ENCODE data around the gene ATAD3B.
"Not testable (repeated sequence)": the region's sequence is repeated elsewhere in the genome, so short reads cannot be mapped to it uniquely, and the experiment has no call there.

ATAD3B gene

DNA sequence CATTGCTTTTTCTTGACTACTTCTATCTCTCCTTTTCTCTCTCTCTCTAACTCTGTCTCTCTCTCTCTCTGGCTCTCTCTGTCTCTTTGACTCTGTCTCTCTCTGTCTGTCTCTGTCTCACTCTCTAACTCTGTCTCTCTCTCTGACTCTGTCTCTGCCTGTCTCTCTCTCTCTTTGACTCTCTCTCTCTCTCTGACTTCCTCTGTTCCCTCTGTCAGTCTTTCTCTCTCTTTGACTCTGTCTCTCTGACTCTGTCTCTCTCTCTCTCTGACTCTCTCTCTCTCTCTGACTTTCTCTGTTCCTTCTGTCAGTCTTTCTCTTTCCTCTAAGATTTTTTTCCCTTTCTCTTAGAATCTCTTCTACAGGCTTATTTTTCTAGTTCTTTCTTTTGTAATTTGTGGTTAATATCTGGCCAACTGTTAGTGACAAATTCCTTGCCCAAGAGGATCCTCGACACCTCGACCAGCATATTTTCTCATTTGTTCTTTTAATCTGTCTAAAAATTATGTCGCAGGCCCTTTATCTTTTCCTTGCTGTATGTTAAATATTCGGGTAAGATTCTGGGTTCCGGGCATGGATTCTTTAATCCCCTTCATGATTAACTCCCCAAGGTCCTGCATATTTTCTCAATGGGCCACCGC, 22.3 kb upstream of the ATAD3B start, which contains the start of gene ATAD3C:
Gene ATAD3C, plus strand, starts transcription at position 591 of the 641 bp plus-strand sequence. CDS start 995 bp downstream, outside the sequence.
- TF ChIP-seq, protein P1, sequence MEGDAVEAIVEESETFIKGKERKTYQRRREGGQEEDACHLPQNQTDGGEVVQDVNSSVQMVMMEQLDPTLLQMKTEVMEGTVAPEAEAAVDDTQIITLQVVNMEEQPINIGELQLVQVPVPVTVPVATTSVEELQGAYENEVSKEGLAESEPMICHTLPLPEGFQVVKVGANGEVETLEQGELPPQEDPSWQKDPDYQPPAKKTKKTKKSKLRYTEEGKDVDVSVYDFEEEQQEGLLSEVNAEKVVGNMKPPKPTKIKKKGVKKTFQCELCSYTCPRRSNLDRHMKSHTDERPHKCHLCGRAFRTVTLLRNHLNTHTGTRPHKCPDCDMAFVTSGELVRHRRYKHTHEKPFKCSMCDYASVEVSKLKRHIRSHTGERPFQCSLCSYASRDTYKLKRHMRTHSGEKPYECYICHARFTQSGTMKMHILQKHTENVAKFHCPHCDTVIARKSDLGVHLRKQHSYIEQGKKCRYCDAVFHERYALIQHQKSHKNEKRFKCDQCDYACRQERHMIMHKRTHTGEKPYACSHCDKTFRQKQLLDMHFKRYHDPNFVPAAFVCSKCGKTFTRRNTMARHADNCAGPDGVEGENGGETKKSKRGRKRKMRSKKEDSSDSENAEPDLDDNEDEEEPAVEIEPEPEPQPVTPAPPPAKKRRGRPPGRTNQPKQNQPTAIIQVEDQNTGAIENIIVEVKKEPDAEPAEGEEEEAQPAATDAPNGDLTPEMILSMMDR (IDR thresholded peaks at IDR 0.05; ENCODE audit: low read depth, low read length), result no peak
- no peak within 1 kb of the TSS for H3K4me3 ChIP-seq (ENCODE audit: low read depth, low read length)

DNA sequence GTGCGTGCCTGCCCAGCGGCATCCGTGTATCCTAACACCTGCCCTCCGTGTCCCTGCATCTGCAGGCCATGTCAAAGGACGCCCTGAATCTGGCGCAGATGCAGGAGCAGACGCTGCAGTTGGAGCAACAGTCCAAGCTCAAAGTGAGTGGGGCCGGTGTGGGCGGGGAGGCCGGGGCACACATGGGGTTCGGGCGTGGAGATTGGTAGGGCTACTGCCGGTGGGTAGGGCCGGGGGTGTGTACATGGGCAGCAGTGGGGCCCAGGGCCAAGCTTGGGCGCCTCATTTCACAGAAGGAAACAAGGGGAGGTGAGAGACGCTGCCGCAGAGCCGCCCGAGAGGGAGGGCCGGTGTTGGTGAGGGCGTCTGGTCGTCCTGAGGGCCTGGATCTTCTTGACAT, 20.9 kb upstream of the ATAD3B start:
- not testable (repeated sequence) for H3K4me3 ChIP-seq (ENCODE audit: low read depth, low read length)

DNA sequence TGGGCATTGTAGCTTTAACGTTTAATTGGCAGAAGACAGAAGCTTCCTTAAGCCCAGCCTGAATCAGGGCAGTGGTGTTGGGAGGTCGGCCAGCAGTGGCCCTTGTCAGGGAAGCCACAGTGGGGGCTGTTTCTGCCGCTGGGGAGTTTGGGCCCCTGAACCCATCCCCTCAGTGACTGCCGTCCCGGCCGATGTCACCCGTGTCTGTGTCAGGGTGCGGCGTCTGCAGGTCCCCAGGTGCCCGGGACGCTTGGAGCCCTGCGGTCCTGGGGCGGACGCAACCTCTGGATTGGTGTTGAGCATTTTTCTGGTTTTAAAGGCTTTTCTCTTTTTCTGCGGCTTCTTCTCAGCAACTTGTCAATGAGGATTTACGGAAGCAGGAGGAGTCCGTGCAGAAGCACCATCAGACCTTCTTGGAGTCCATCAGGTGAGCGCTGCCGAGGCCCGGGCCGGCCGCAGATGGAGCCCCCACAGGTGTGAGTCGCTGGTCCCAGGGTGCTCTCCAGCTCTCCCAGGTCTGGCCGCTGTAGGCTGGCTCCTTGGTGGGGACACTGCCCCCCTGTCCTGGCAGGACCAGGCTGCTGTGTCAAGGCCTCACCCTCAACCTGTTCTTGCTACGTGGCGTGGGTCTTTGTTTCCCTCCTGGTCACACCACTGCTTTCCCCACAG, 19.7 kb upstream of the ATAD3B start:
- TF ChIP-seq, protein P1 (IDR thresholded peaks at IDR 0.05; ENCODE audit: low read depth, low read length), result no peak
- no peak overlapping the region for H3K4me3 ChIP-seq (ENCODE audit: low read depth, low read length)

DNA sequence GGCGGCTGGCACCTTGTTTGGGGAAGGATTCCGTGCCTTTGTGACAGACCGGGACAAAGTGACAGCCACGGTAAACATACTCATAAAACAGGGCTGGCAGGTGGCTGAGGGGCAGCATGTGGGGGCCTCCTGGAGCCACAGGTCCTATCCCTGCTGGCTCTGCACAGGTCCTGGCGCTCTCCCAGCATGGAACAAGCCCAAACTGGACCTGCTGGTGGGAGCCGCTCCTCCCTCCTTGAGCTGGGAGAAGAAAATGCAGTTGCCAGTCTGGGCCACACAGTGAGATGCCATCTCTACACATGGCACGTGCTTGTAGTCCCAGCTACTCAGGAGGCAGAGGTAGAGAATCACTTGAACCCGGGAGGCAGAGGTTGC, 19.2 kb upstream of the ATAD3B start:
- not testable (repeated sequence) for H3K4me3 ChIP-seq (ENCODE audit: low read depth, low read length)

DNA sequence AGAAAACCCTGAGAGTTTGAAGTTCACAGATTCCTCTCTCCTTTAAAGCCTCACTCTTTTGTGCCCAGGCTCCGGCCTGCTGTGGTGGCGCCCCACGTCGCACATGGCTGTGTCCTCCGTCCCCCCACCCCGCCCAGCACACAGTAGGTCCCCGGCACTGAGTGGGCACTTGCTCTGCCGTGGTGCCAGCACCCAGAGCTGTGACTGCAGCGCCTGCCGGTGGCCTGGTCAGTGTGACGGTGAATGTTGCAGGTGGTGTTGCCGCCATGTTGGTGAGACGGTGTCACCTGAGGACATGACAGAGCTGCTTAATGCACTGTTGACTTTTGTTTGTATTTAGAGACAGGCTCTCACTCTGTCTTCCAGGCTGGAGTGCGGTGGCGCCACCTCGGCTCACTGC, 18.7 kb upstream of the ATAD3B start:
- TF ChIP-seq, protein P1 (IDR thresholded peaks at IDR 0.05; ENCODE audit: low read depth, low read length), result no peak
- no peak overlapping the region for H3K4me3 ChIP-seq (ENCODE audit: low read depth, low read length)

DNA sequence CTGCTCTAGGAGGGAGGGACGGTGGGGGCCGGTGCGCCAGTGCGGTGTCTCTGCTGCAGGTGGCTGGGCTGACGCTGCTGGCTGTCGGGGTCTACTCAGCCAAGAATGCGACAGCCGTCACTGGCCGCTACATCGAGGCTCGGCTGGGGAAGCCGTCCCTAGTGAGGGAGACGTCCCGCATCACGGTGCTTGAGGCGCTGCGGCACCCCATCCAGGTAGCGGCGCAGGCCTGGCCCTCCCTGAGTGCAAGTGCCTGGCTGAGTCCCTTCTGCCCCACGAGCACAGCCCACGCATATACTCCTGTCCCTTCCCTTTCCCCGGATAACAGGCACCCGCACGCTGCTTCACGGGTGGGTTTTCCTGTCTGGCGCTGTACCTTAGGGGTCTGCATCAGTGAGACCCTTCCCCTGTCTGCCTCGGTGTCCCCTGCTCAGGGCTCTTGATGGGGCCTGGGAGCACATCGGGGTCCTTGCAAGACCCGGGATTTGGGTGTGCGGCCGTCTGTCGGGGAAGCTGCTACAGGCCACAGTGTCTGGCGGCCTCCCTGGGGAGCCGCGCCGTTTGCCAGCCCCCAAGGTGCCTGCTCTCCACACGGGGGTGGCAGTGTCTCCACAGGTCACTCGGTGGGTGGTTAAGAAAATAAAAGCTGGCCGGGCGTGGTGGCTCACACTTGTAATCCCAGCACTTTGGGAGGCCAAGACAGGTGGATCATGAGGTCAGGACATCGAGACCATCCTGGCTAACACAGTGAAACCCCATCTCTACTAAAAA, 17.1 kb upstream of the ATAD3B start:
- not testable (repeated sequence) for H3K4me3 ChIP-seq (ENCODE audit: low read depth, low read length)

DNA sequence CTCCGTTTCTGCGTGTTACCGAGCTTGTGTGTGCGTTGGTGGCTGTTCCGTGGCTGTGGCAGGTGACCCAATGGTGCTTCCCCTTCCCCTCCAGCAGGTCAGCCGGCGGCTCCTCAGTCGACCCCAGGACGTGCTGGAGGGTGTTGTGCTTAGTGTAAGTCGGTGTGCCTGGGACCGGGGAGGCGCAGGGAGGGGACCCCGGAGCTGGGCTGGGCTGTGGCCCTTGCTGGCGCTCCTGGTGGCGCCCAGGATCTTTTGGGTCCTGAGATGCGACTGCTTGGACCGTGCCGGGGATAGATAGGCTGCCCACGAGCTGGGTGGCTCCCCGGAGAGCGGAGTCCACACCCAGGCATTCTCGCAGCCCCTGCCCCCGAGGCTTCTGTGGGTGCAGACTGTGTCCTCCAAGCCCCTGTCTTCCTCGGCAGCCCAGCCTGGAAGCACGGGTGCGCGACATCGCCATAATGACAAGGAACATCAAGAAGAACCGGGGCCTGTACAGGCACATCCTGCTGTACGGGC, 16.1 kb upstream of the ATAD3B start:
- TF ChIP-seq, protein P1 (IDR thresholded peaks at IDR 0.05; ENCODE audit: low read depth, low read length), result no peak
- H3K4me3 ChIP-seq (ENCODE audit: low read depth, low read length), result no peak overlapping the region

DNA sequence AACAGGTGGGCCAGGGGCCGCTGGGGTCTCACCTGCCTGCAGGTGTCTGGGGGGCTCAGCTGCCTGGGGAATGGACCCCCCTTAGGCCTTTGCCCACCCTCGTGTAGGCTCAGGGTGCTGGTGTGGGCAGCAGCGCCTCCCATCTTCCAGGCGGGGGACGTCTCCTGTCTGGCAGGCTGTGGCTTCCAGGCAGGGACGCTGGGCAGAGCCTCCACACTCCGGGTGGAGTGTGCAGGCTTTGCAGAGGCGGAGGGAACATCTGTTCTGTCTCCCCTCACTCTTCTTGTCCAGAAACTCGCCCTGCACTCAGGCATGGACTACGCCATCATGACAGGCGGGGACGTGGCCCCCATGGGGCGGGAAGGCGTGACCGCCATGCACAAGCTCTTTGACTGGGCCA, 15.6 kb upstream of the ATAD3B start:
- not testable (repeated sequence) for H3K4me3 ChIP-seq (ENCODE audit: low read depth, low read length)

DNA sequence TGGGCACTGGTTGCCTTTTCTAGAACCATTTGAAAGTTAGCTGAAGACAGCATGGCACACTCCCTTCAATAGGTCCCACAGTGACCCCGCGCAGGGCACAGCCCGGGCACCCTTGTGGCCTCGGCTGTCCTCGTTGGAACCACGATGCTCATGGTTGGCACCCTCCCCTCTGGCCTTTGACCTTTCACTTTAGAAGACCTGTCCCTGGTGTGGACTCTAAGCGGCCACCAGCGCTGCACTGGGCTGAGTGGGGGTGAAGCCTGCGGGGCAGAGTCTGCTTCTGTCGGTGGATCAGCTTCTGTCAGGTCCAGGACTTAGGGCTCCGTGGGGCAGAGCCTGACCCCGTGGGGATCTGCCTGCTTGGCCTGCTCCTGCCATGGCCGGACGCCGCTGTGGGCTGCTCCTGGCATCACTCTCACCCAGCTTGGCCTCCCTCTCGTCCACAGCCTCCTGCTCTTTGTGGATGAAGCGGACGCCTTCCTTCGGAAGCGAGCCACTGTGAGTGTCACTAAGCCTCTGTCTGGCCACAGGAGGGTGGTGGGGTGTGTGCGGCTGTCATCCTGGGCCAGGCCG, 14.8 kb upstream of the ATAD3B start:
- not testable (repeated sequence) for H3K4me3 ChIP-seq (ENCODE audit: low read depth, low read length)

DNA sequence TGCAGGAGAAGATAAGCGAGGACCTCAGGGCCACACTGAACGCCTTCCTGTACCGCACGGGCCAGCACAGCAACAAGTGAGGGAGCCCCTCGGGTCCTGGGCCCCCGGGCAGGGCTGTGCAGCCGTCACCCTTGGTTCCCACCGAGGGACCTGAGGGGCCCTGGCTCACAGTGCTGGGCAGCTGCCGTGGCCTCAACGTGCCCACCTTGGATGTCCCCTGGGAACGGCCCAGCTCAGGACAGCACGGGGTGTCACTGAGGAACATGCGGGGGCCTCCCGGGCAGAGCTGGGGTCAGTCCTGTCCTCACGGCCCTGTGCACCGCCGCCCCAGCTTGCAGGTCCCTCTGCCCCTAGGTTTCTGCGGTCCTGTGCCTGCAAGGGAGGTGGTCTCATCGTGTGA, 12.4 kb upstream of the ATAD3B start:
- H3K4me3 ChIP-seq (ENCODE audit: low read depth, low read length), result not testable (repeated sequence)

DNA sequence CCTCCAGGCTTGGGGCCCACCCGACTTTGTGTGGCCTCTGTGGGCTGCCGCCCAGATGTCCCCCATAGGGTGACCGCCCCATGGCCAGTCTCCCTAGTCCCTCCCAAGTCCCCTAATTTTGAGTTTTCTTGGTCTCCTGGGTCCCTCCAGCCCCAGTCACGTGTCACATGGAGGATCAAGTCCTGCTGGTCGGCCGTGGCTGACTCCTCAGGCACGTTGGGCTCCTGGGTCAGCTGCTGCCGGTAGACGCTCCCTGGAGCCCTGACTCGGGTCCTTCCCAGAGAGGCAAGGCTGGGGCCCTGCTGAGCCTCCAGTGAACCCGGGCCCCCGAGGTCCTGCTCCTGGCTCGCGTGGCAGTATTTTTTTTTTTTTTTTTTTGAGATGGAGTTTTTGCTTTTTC, 11.9 kb upstream of the ATAD3B start:
- not testable (repeated sequence) for H3K4me3 ChIP-seq (ENCODE audit: low read depth, low read length)
